ENCODE results near the gene SEMA3C.

SEMA3C gene

GRCh38 chr7:80733333-80733915 lies 185.4 kb downstream of the SEMA3C start:
- no peaks in the 10 kb centered on the region for H3K4me1 ChIP-seq (ENCODE audit: insufficient read depth, low read length)
- H3K4me3 ChIP-seq (ENCODE audit: low read length): no peak overlapping the region
- no peak overlapping the region for H2AFZ ChIP-seq (ENCODE audit: low read depth, low read length)
- H3K27me3 ChIP-seq (ENCODE audit: insufficient read depth, low read length): no peaks in the 10 kb centered on the region
- H3K9me3 ChIP-seq (ENCODE audit: low read length): no peaks in the 10 kb centered on the region
- H3K36me3 ChIP-seq (ENCODE audit: insufficient read depth, low read length): no peaks in the 10 kb centered on the region

- Histone ChIP-seq H3K4me1 (ENCODE audit: insufficient read depth, low read length) (no peaks in the 10 kb centered on the region), H3K9me3 (ENCODE audit: low read length) (no peaks in the 10 kb centered on the region), H3K27me3 (ENCODE audit: insufficient read depth, low read length) (no peaks in the 10 kb centered on the region), H3K4me3 (ENCODE audit: low read length) (no peak overlapping the region), H2AFZ (ENCODE audit: low read depth, low read length) (no peak overlapping the region), H3K36me3 (ENCODE audit: insufficient read depth, low read length) (no peaks in the 10 kb centered on the region)
Measured at GRCh38 chr7:80732630-80733029, 186.2 kb downstream of the SEMA3C start.

- Histone ChIP-seq H3K9me3 (ENCODE audit: low read length) (no peaks in the 10 kb centered on the region), H3K4me3 (ENCODE audit: low read length) (no peak overlapping the region), H2AFZ (ENCODE audit: low read depth, low read length) (no peak overlapping the region), H3K36me3 (ENCODE audit: insufficient read depth, low read length) (no peaks in the 10 kb centered on the region), H3K4me1 (ENCODE audit: insufficient read depth, low read length) (peaks cover 7% of the 10 kb centered on the region), H3K27me3 (ENCODE audit: insufficient read depth, low read length) (no peaks in the 10 kb centered on the region)
Measured at GRCh38 chr7:80731281-80731680, 187.6 kb downstream of the SEMA3C start.

GRCh38 chr7:80729591-80730320 lies 189.1 kb downstream of the SEMA3C start:
- Histone ChIP-seq H3K4me3 (ENCODE audit: low read length) (no peak overlapping the region), H2AFZ (ENCODE audit: low read depth, low read length) (no peak overlapping the region), H3K4me1 (ENCODE audit: insufficient read depth, low read length) (peaks cover 7% of the 10 kb centered on the region), H3K36me3 (ENCODE audit: insufficient read depth, low read length) (no peaks in the 10 kb centered on the region), H3K9me3 (ENCODE audit: low read length) (no peaks in the 10 kb centered on the region), H3K27me3 (ENCODE audit: insufficient read depth, low read length) (no peaks in the 10 kb centered on the region)

- no peaks in the 10 kb centered on the region for H3K36me3 ChIP-seq (ENCODE audit: insufficient read depth, low read length)
- no peaks in the 10 kb centered on the region for H3K9me3 ChIP-seq (ENCODE audit: low read length)
- no peak overlapping the region for H2AFZ ChIP-seq (ENCODE audit: low read depth, low read length)
- H3K4me3 ChIP-seq (ENCODE audit: low read length): no peak overlapping the region
- no peaks in the 10 kb centered on the region for H3K27me3 ChIP-seq (ENCODE audit: insufficient read depth, low read length)
- peaks cover 25% of the 10 kb centered on the region for H3K4me1 ChIP-seq (ENCODE audit: insufficient read depth, low read length)
Measured at GRCh38 chr7:80726666-80727065, 192.2 kb downstream of the SEMA3C start.

GRCh38 chr7:80725181-80725611 lies 193.7 kb downstream of the SEMA3C start:
- Histone ChIP-seq H3K4me1 (ENCODE audit: insufficient read depth, low read length) (peaks cover 25% of the 10 kb centered on the region), H3K4me3 (ENCODE audit: low read length) (no peak overlapping the region), H3K36me3 (ENCODE audit: insufficient read depth, low read length) (no peaks in the 10 kb centered on the region), H2AFZ (ENCODE audit: low read depth, low read length) (no peak overlapping the region), H3K9me3 (ENCODE audit: low read length) (no peaks in the 10 kb centered on the region), H3K27me3 (ENCODE audit: insufficient read depth, low read length) (no peaks in the 10 kb centered on the region)

- Histone ChIP-seq H3K4me3 (ENCODE audit: low read length) (no peak overlapping the region), H3K9me3 (ENCODE audit: low read length) (no peaks in the 10 kb centered on the region), H3K4me1 (ENCODE audit: insufficient read depth, low read length) (peaks cover 25% of the 10 kb centered on the region), H3K36me3 (ENCODE audit: insufficient read depth, low read length) (no peaks in the 10 kb centered on the region), H2AFZ (ENCODE audit: low read depth, low read length) (no peak overlapping the region), H3K27me3 (ENCODE audit: insufficient read depth, low read length) (no peaks in the 10 kb centered on the region)
Measured at GRCh38 chr7:80724249-80724871, 194.5 kb downstream of the SEMA3C start.

GRCh38 chr7:80722616-80723195 lies 196.1 kb downstream of the SEMA3C start:
- no peaks in the 10 kb centered on the region for H3K9me3 ChIP-seq (ENCODE audit: low read length)
- H3K4me1 ChIP-seq (ENCODE audit: insufficient read depth, low read length): peaks cover 25% of the 10 kb centered on the region
- no peak overlapping the region for H3K4me3 ChIP-seq (ENCODE audit: low read length)
- H2AFZ ChIP-seq (ENCODE audit: low read depth, low read length): no peak overlapping the region
- H3K36me3 ChIP-seq (ENCODE audit: insufficient read depth, low read length): no peaks in the 10 kb centered on the region
- no peaks in the 10 kb centered on the region for H3K27me3 ChIP-seq (ENCODE audit: insufficient read depth, low read length)

GRCh38 chr7:80721883-80722615 lies 196.8 kb downstream of the SEMA3C start:
- H3K4me1 ChIP-seq (ENCODE audit: insufficient read depth, low read length): peaks cover 25% of the 10 kb centered on the region
- no peak overlapping the region for H3K4me3 ChIP-seq (ENCODE audit: low read length)
- H3K9me3 ChIP-seq (ENCODE audit: low read length): no peaks in the 10 kb centered on the region
- H2AFZ ChIP-seq (ENCODE audit: low read depth, low read length): no peak overlapping the region
- no peaks in the 10 kb centered on the region for H3K27me3 ChIP-seq (ENCODE audit: insufficient read depth, low read length)
- no peaks in the 10 kb centered on the region for H3K36me3 ChIP-seq (ENCODE audit: insufficient read depth, low read length)

- H3K27me3 ChIP-seq (ENCODE audit: insufficient read depth, low read length): no peaks in the 10 kb centered on the region
- H3K4me3 ChIP-seq (ENCODE audit: low read length): no peak overlapping the region
- no peaks in the 10 kb centered on the region for H3K9me3 ChIP-seq (ENCODE audit: low read length)
- no peaks in the 10 kb centered on the region for H3K36me3 ChIP-seq (ENCODE audit: insufficient read depth, low read length)
- no peak overlapping the region for H2AFZ ChIP-seq (ENCODE audit: low read depth, low read length)
- peaks cover 18% of the 10 kb centered on the region for H3K4me1 ChIP-seq (ENCODE audit: insufficient read depth, low read length)
Measured at GRCh38 chr7:80720146-80720545, 198.7 kb downstream of the SEMA3C start.

- Histone ChIP-seq H3K4me3 (ENCODE audit: low read length) (no peak overlapping the region), H3K36me3 (ENCODE audit: insufficient read depth, low read length) (no peaks in the 10 kb centered on the region), H3K4me1 (ENCODE audit: insufficient read depth, low read length) (peaks cover 16% of the 10 kb centered on the region), H2AFZ (ENCODE audit: low read depth, low read length) (no peak overlapping the region), H3K9me3 (ENCODE audit: low read length) (no peaks in the 10 kb centered on the region), H3K27me3 (ENCODE audit: insufficient read depth, low read length) (no peaks in the 10 kb centered on the region)
Measured at GRCh38 chr7:80719261-80719660, 199.6 kb downstream of the SEMA3C start.

- H3K4me1 ChIP-seq (ENCODE audit: insufficient read depth, low read length): no peaks in the 10 kb centered on the region
- H3K4me3 ChIP-seq (ENCODE audit: low read length): no peak overlapping the region
- no peak overlapping the region for H2AFZ ChIP-seq (ENCODE audit: low read depth, low read length)
- H3K27me3 ChIP-seq (ENCODE audit: insufficient read depth, low read length): no peaks in the 10 kb centered on the region
- H3K36me3 ChIP-seq (ENCODE audit: insufficient read depth, low read length): no peaks in the 10 kb centered on the region
- H3K9me3 ChIP-seq (ENCODE audit: low read length): no peaks in the 10 kb centered on the region
Measured at GRCh38 chr7:80711531-80711930, 207.3 kb downstream of the SEMA3C start.

GRCh38 chr7:80708123-80708522 lies 210.7 kb downstream of the SEMA3C start:
- no peak overlapping the region for H3K4me3 ChIP-seq (ENCODE audit: low read length)
- no peaks in the 10 kb centered on the region for H3K36me3 ChIP-seq (ENCODE audit: insufficient read depth, low read length)
- no peak overlapping the region for H2AFZ ChIP-seq (ENCODE audit: low read depth, low read length)
- peaks cover 9% of the 10 kb centered on the region for H3K4me1 ChIP-seq (ENCODE audit: insufficient read depth, low read length)
- H3K9me3 ChIP-seq (ENCODE audit: low read length): no peaks in the 10 kb centered on the region
- H3K27me3 ChIP-seq (ENCODE audit: insufficient read depth, low read length): no peaks in the 10 kb centered on the region

Measured in neuron (in vitro differentiated cells).